Caco-2 (cell line): ENCODE measurements around the gene UGT1A3. TPM values are rescaled to one million over a fixed set of nuclear protein-coding genes. Genes with fewer than 3 reads are reported as not detected.
"Not testable (repeated sequence)": the region's sequence is repeated elsewhere in the genome, so short reads cannot be mapped to it uniquely, and the experiment has no call there.

Experiments
- BruUV-seq: library from RNA; stranded (reverse); fragments of 400-500 nt; replicated peaks from 2 replicates; lab custom pipeline; 2021; lab: Mats Ljungman, UMichigan
- CTCF ChIA-PET: fragments of 300-600 bp; sonication (Branson Sonifier 250); formaldehyde crosslinking; loops from one replicate; lab custom pipeline; 2022; ENCODE audit warnings: antibody characterized with exemption; lab: Charles Lee
- POLR2A ChIA-PET: fragments of 300-600 bp; sonication (Branson Sonifier 250); formaldehyde crosslinking; loops from one replicate; lab custom pipeline; 2022; ENCODE audit warnings: antibody characterized with exemption; lab: Charles Lee
- DNase-seq, 2 experiments: peaks; one replicate each; pipeline versions ENCODE4 v3.0.0 to v3.0.0-alpha.2; 2020 to 2022
- H3K27me3 ChIP-seq: replicated peaks from 2 replicates; pipeline ENCODE4 v1.6.0; 2011; ENCODE audit warnings: low read length; ENCODE audit not compliant: control insufficient read depth, insufficient read depth
- H3K36me3 ChIP-seq: 2 replicates; pipeline ENCODE4 v1.5.1; 2011; ENCODE audit warnings: low read length; ENCODE audit not compliant: control insufficient read depth, insufficient read depth
- H3K4me1 ChIP-seq: fragments of 250-450 bp; sonication (Bioruptor Pico); 2 replicates; pipeline ENCODE4 v1.5.1; 2020; ENCODE audit warnings: mild to moderate bottlenecking
- H3K4me3 ChIP-seq: 2 replicates; pipeline ENCODE4 v1.5.1; 2011; ENCODE audit warnings: low read depth, mild to moderate bottlenecking, control low read depth, low read length
- H3K9me3 ChIP-seq: fragments of 250-450 bp; sonication (Bioruptor Pico); 2 replicates; pipeline ENCODE4 v1.5.1; 2020; ENCODE audit warnings: mild to moderate bottlenecking, moderate library complexity
- H3K27ac Mint-ChIP-seq: one replicate; pipeline ENCODE4 v1.8.0; 2022; ENCODE audit warnings: mixed read lengths; ENCODE audit not compliant: unreplicated experiment
- H3K27me3 Mint-ChIP-seq: one replicate; pipeline ENCODE4 v1.8.0; 2022; ENCODE audit warnings: mixed read lengths; ENCODE audit not compliant: insufficient read depth, unreplicated experiment
- H3K36me3 Mint-ChIP-seq: one replicate; pipeline ENCODE4 v1.8.0; 2022; ENCODE audit warnings: mild to moderate bottlenecking, mixed read lengths; ENCODE audit not compliant: insufficient read depth, unreplicated experiment
- H3K4me1 Mint-ChIP-seq: one replicate; pipeline ENCODE4 v1.8.0; 2022; ENCODE audit warnings: low read depth, mixed read lengths; ENCODE audit not compliant: unreplicated experiment
- H3K4me3 Mint-ChIP-seq: one replicate; pipeline ENCODE4 v1.8.0; 2022; ENCODE audit warnings: mild to moderate bottlenecking, moderate library complexity, mixed read lengths; ENCODE audit not compliant: unreplicated experiment
- H3K9me3 Mint-ChIP-seq: one replicate; pipeline ENCODE4 v1.8.0; 2022; ENCODE audit warnings: mixed read lengths; ENCODE audit not compliant: unreplicated experiment
- intact Hi-C: fragments of 100-400 bp; cut with micrococcal nuclease; formaldehyde crosslinking; loops from one replicate; pipeline ENCODE4 v1.10.0; 2022; ENCODE audit not compliant: unreplicated experiment
- total RNA-seq: library from RNA; stranded (reverse); gene quantifications from 2 replicates; pipeline ENCODE4 v1.2.3, GENCODE V29; 2022
- TF ChIP-seq, protein P1 (sequence below), 2 experiments: fragments of 200-600 bp in 1 of 2; IDR thresholded peaks; 1 replicate in 1 of 2; 2 replicates in 1 of 2; pipeline versions ENCODE4 v1.5.1 to v1.8.0; 2011 to 2022; ENCODE audit warnings: antibody characterized with exemption in 1 of 2, control low read depth in 1 of 2, inconsistent platforms in 1 of 2, low read depth in 1 of 2, low read length in 1 of 2, mild to moderate bottlenecking in 1 of 2, moderate library complexity in 1 of 2; ENCODE audit not compliant: insufficient read depth in 1 of 2, severe bottlenecking in 1 of 2, unreplicated experiment in 1 of 2

Gene UGT1A3
- total RNA-seq, 1 experiment from 2014 or later = 0.64 TPM

DNA sequence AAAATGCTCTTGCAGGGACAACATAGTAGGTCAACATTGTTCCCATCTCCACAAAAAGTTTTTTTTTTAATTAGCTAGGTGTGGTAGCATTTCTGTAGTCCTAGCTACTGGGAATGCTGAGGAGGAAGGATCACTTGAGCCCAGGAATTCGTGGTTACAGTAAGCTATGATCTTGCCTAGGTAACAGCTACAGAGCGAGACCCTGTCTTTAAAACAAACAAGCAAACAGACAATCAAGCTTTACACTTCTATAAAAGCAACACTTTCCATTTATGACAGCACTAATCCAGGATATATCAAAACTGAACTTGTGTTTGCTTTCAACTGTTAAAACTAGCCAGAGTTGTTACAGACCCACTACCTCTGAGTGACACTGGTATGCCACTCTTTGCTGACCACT lies 12.0 kb downstream of the UGT1A3 start:
- no peaks in the 10 kb centered on the region for H3K27me3 Mint-ChIP-seq
- peaks cover 15% of the 10 kb centered on the region for H3K9me3 Mint-ChIP-seq
- Histone ChIP-seq H3K4me3 (no peak overlapping the region), H3K27me3 (no peaks in the 10 kb centered on the region), H3K9me3 (no peaks in the 10 kb centered on the region), H3K36me3 (no peaks in the 10 kb centered on the region), H3K4me1 (no peaks in the 10 kb centered on the region)
- ChIA-PET POLR2A (no interaction called here), CTCF (no interaction called here)
- H3K36me3 Mint-ChIP-seq = peaks cover 19% of the 10 kb centered on the region
- no peak for DNase-seq
- peaks cover 20% of the 10 kb centered on the region for H3K4me1 Mint-ChIP-seq
- BruUV-seq = no TSS peak
- intact Hi-C loops = no loop called here
- TF ChIP-seq, protein P1, sequence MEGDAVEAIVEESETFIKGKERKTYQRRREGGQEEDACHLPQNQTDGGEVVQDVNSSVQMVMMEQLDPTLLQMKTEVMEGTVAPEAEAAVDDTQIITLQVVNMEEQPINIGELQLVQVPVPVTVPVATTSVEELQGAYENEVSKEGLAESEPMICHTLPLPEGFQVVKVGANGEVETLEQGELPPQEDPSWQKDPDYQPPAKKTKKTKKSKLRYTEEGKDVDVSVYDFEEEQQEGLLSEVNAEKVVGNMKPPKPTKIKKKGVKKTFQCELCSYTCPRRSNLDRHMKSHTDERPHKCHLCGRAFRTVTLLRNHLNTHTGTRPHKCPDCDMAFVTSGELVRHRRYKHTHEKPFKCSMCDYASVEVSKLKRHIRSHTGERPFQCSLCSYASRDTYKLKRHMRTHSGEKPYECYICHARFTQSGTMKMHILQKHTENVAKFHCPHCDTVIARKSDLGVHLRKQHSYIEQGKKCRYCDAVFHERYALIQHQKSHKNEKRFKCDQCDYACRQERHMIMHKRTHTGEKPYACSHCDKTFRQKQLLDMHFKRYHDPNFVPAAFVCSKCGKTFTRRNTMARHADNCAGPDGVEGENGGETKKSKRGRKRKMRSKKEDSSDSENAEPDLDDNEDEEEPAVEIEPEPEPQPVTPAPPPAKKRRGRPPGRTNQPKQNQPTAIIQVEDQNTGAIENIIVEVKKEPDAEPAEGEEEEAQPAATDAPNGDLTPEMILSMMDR (IDR thresholded peaks at IDR 0.05; ENCODE audit: insufficient read depth in 1 of 2, low read depth in 1 of 2, low read length in 1 of 2, severe bottlenecking in 1 of 2, unreplicated experiment in 1 of 2) = no peak
- H3K27ac Mint-ChIP-seq = no peak overlapping the region
- H3K4me3 Mint-ChIP-seq = no peak overlapping the region

DNA sequence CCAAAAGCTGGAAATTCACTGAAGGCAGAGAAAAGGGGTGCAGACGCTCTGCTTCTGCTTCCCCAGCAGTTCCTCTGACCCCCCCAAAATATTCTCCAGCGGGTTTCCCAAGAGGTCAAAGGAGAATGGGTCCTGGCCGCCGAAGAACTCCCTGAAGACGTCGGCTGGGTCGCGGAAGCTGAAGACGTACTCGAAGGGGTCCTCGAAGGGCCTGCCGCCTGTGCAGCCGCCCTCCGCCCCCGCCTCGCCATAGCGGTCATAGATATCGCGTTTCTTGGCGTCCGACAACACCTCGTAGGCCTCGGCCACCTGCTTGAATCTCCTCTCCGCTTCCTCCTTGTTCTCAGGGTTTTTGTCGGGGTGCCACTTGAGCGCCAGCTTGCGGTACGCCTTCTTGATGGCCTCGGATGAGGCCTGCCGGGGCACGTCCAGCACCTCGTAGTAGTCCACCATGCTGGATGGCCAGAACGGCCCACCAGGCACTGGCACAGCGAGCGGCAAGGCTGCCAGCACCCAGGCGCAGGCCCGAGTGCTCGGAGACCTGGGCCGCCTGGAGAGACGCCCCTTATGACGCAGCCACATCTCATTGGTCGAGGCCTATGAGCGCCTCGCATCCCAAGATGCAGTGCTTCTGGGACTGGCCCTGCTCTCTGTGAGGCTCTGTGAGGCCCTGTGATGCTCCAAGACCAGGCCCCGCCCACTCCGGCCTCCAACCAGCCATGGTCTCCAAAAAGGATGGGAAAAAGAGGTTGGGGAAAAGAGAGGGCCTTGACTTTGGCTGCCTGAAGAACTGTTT lies 14.8 kb downstream of the UGT1A3 start:
- H3K27ac Mint-ChIP-seq = no peak overlapping the region
- H3K4me1 Mint-ChIP-seq = peaks cover 13% of the 10 kb centered on the region
- peaks cover 9% of the 10 kb centered on the region for H3K4me1 ChIP-seq
- no TSS peak for BruUV-seq
- peaks cover 17% of the 10 kb centered on the region for H3K9me3 Mint-ChIP-seq
- ChIA-PET CTCF (no interaction called here), POLR2A (no interaction called here)
- no peak for DNase-seq
- TF ChIP-seq, protein P1 (IDR thresholded peaks at IDR 0.05; ENCODE audit: insufficient read depth in 1 of 2, low read depth in 1 of 2, low read length in 1 of 2, severe bottlenecking in 1 of 2, unreplicated experiment in 1 of 2) = no peak
- no peaks in the 10 kb centered on the region for H3K27me3 ChIP-seq
- H3K36me3 ChIP-seq = no peaks in the 10 kb centered on the region
- H3K27me3 Mint-ChIP-seq = no peaks in the 10 kb centered on the region
- no peak overlapping the region for H3K4me3 ChIP-seq
- peaks cover 19% of the 10 kb centered on the region for H3K36me3 Mint-ChIP-seq
- no peaks in the 10 kb centered on the region for H3K9me3 ChIP-seq
- intact Hi-C loops = no loop called here
- H3K4me3 Mint-ChIP-seq = no peak overlapping the region

DNA sequence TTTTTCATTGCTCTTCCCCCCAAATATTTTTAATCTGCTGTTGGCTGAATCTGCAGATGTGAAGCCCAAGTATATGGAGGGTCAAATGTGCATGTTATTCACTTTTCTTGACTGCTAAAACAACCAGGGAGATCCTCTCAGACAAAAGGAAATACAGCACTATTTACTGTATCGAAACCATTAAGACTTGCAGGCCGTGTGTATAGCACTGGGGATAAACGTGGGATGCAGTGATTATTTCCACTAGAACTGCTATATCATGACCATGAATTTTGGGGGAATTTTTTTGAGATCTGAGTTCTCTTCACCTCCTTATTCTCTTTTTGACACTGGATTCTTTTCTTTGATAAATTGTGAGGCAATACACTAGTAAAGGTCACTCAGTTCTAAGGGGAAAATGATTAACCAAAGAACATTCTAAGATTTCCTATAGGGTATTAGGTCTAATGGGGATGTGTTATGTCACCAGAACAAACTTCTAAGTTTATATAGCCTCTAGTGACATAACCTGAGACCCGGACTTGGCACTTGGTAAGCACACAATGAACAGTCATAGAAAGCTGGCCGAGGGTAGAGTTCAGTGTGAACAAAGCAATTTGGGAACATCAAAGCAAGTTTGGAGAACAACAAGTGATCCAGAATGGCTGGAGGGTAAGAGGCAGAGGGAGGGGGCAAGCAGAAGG lies 16.4 kb downstream of the UGT1A3 start:
- TF ChIP-seq, protein P1 (IDR thresholded peaks at IDR 0.05; ENCODE audit: insufficient read depth in 1 of 2, low read depth in 1 of 2, low read length in 1 of 2, severe bottlenecking in 1 of 2, unreplicated experiment in 1 of 2) = no peak
- BruUV-seq = no TSS peak
- Mint-ChIP-seq H3K4me3 (no peak overlapping the region), H3K4me1 (peaks cover 12% of the 10 kb centered on the region), H3K36me3 (peaks cover 15% of the 10 kb centered on the region), H3K27me3 (no peaks in the 10 kb centered on the region), H3K9me3 (peaks cover 29% of the 10 kb centered on the region), H3K27ac (no peak overlapping the region)
- CTCF ChIA-PET = no interaction called here
- DNase-seq = no peak
- H3K4me1 ChIP-seq = peaks cover 9% of the 10 kb centered on the region
- H3K9me3 ChIP-seq = no peaks in the 10 kb centered on the region
- POLR2A ChIA-PET = no interaction called here
- intact Hi-C loops = no loop called here
- no peaks in the 10 kb centered on the region for H3K27me3 ChIP-seq
- H3K4me3 ChIP-seq = no peak overlapping the region
- H3K36me3 ChIP-seq = no peaks in the 10 kb centered on the region

DNA sequence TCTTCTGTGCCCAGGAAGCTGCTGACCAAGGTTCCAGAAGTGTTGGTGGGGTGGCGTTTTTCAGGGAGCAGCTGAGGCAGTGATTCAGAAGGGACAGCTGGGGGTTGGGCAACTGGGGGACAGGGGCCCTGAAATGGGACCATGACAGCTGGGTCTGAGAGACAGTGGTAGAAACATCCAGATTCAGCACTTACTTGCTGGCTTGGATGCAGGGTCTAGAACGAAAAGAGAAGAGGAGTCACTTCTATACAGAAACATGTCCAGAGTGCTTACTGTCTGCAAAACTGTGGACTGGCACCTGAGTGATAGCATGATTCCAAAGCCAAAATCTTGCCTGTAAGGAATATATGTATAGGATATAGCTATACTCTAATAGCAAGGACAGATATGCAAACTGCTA lies 17.0 kb downstream of the UGT1A3 start:
- BruUV-seq, H3K4me3 Mint-ChIP-seq, H3K4me3 ChIP-seq, POLR2A ChIA-PET, intact Hi-C loops, H3K36me3 ChIP-seq, H3K27me3 Mint-ChIP-seq, H3K27me3 ChIP-seq, H3K9me3 ChIP-seq, H3K27ac Mint-ChIP-seq, CTCF ChIA-PET, DNase-seq, H3K4me1 ChIP-seq: not testable (repeated sequence)
- H3K9me3 Mint-ChIP-seq = peaks cover 32% of the 10 kb centered on the region
- H3K36me3 Mint-ChIP-seq = peaks cover 12% of the 10 kb centered on the region
- peaks cover 12% of the 10 kb centered on the region for H3K4me1 Mint-ChIP-seq
